NCI-H1436 treated with DMSO at 0.1 percent for 48 hours (cell line): ENCODE results near the gene TMEM97.

Experiments used
- DNase-seq: peaks from one replicate; lab custom pipeline; 2025; lab: John Stamatoyannopoulos, UW

Gene TMEM97

DNA sequence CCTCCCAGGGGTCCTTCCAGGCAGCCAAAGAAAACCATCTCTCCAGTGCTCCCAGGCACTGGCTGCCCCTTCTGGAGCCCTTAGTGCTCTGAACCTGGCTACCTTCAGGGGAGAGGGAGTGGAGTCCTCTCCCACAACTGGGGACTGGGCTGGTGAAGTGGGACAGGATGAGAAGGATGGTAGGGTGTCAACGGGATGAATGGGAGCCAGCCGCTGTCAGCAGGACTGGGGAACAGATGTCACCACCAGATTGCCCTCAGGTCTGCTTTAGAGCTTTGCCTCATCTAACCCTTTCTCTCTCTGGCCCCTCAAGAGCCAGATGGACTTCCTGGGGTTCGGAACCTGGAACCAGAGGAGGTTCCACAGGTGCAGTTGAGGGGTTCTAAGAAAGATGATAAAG lies 46.5 kb downstream of the TMEM97 start:
- no peak for DNase-seq

DNA sequence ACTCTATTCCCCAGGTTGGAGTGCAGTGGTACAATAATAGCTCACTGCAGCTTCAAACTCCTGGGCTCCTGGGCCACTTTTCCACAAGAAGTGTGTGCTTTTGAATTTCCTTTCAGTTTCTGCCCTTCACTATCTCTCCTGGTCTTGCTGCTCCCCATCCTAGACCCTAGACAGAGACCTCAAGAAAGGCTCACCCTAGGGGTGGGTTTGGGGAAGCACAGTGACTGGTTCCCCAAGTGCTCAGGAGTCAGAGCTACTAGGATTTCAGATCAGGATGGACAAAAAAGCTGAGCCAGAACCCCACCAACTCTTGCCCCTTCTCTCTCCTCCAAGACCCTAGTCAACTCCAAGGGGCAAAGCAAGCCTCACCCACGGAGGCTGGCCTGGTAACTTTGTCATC lies 47.6 kb downstream of the TMEM97 start:
- no peak for DNase-seq

- no peak for DNase-seq
These were observed 48.8 kb downstream of the TMEM97 start for GRCh38 chr17:28367641-28368305.

DNA sequence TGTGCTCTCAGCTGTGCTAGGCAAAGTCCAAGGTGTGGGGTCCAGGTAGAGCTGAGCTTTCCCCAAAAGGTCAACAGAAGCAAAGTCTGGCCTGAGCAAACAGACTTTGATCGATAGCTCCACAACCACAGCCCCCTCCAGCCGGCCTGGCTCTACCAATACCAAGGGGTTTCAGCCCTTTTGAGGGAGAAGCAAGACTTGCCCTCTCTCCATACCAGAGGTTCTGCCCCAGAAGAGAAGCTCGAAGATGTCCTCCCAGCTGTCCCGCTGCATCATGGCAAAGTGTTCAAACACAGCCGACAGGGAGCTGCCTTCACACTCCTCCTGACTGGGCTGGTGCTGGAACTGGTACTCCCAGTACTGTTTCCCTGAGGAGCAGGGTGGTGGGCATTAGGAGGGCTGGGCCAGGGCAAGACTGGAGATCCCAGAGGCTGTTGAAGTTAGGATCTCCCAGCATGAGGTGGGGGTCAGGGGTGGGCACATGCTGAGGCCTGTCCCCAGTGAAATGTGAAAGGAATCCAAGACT lies 49.4 kb downstream of the TMEM97 start:
- no peak for DNase-seq

DNA sequence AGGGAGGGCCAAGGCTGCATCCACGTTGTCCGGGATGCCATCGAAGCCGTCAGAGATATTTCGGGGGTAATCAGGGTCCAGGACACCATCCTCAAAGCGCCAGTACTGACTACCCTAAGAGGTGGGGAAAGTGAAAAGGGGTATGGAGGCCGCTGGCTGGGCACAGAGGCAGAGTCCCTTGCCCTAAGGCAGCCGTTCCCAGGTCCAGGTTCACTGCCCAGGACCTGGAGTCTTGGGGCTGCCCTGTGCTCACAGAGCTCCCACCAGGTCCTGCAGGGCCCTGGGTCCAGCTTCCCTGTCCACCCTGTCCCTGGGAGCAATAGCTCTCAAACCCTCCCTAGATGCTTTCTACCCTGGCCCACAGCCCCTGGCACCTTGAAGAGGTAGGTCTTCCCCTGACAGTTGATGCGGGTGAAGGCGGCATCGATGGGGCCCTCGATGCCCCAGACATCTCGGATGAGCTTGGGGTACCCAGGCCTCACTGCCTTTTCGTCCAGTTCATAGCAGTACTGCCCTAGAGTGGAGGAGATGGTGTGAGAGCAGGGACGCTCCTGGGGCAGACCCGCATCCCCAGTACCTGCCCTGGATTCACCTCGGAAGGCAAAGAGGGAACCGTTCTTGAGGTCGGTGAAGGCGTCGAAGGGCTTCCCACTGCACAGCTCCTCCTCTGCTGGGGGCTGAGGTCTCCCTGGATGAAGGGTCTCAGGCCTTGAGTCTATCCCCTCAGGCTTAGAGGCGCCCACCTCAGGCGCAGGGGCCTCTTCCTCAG lies 50.1 kb downstream of the TMEM97 start:
- DNase-seq: no peak

DNA sequence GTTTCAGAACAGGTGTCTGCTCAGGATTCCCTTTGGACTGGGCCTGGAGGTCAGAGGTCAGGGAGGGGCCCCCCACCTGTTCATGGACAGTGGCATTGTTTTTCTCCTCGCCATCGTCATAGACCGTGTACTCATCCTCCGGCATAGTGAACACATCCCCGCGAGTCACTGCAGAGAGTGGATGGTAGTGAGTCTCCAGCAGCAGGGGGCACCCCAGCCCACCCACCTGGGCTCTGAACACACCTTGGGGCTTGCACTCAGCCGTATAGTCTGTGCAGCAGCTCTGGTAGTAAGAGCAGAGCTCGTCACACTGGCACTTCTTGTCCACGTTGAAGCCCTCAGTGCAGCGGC lies 50.7 kb downstream of the TMEM97 start:
- DNase-seq: no peak

DNA sequence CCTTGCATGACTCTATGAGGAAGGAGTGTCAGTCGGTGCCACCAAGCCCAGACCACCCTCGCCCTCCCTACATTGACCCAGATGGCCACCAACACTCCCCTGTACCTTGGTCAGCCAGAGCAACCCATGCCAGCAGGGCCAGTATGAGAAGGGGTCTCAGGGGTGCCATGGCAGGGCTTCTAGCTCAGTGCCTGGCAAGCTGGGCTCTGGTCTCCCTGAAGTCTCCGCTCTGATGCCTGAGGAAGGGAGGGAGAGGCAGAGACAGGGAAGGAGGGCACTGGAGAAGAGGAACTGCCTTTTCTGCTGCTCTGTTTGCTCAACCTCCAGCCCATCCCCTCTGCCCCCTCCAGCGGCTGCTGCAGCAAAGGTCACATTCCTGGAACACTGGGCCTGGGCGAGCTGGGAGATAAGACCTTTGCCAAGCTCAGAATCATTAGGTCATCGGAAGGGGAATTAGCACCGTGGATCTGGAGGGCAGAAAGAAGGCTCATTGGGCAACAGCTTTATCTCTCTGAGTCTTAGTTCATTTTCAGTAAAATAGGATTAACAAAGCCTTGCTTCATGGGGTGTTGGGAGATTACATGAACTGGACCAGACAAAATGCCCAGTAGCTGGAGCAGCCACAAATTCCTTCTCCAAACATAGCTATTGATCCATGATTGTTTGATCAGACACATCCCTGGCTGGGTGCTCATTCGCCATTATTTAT lies 51.2 kb downstream of the TMEM97 start, which contains the start of gene VTN:
TSS of gene VTN (minus strand) at position 273 of the 709 bp plus-strand sequence. CDS start at position 169, 104 bp downstream.
- no peak for DNase-seq

GRCh38 chr17:28370744-28371103 lies 51.7 kb downstream of the TMEM97 start:
- DNase-seq: no peak

- peak; percentile 85 for DNase-seq
These were observed 52.5 kb downstream of the TMEM97 start, which contains the start of gene SARM1 for GRCh38 chr17:28371245-28372202. TSS of gene SARM1 (plus strand) at chr17:28371694. CDS start at chr17:28372033, 339 bp downstream.

- no peak for DNase-seq
These were observed 53.4 kb downstream of the TMEM97 start for GRCh38 chr17:28372203-28372944.

DNA sequence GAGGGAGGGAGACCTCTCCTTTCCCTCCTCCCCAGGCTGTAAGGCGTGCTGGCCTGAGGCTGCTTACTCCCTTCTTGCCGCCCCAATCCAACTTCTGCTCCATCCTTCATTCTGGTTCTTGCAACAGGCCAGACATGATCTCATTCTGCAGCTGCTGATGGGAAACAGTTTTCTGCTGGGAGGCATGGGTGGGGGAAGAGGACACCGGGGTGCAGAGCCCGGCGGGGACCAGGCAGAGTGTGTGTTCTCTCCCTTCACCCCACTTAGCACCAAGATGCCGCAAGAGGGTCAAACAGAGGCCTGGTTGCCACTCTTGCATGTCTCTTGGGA lies 53.9 kb downstream of the TMEM97 start:
- no peak for DNase-seq
